ENCODE results near the gene FILIP1L.

Gene FILIP1L

GRCh38 chr3:99859825-99860224, 254.5 kb downstream of the FILIP1L start:
- 0 out of 2 replicates have a peak, but pooled peaks cover 4% of the 10 kb centered on the region for H3K36me3 ChIP-seq (ENCODE audit: low read depth)
- H3K9me3 ChIP-seq (ENCODE audit: severe bottlenecking) = no peaks in the 10 kb centered on the region
- H3K4me3 ChIP-seq (ENCODE audit: severe bottlenecking) = no peak overlapping the region
- H3K27ac ChIP-seq (ENCODE audit: poor library complexity, severe bottlenecking) = peak overlapping the region; percentile 75
- DNase-seq (ENCODE audit: low spot score) = no peak
- TF ChIP-seq, protein P1, sequence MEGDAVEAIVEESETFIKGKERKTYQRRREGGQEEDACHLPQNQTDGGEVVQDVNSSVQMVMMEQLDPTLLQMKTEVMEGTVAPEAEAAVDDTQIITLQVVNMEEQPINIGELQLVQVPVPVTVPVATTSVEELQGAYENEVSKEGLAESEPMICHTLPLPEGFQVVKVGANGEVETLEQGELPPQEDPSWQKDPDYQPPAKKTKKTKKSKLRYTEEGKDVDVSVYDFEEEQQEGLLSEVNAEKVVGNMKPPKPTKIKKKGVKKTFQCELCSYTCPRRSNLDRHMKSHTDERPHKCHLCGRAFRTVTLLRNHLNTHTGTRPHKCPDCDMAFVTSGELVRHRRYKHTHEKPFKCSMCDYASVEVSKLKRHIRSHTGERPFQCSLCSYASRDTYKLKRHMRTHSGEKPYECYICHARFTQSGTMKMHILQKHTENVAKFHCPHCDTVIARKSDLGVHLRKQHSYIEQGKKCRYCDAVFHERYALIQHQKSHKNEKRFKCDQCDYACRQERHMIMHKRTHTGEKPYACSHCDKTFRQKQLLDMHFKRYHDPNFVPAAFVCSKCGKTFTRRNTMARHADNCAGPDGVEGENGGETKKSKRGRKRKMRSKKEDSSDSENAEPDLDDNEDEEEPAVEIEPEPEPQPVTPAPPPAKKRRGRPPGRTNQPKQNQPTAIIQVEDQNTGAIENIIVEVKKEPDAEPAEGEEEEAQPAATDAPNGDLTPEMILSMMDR (IDR thresholded peaks at IDR 0.05; ENCODE audit: poor library complexity, severe bottlenecking) = no peak
- no peaks in the 10 kb centered on the region for H3K27me3 ChIP-seq (ENCODE audit: insufficient read depth, poor library complexity, severe bottlenecking)
- H3K4me1 ChIP-seq (ENCODE audit: insufficient read depth, poor library complexity, severe bottlenecking) = peaks cover 25% of the 10 kb centered on the region
- ATAC-seq (ENCODE audit: low read depth) = peak; percentile 90

- no peaks in the 10 kb centered on the region for H3K9me3 ChIP-seq (ENCODE audit: severe bottlenecking)
- peak overlapping the region; percentile 75 for H3K27ac ChIP-seq (ENCODE audit: poor library complexity, severe bottlenecking)
- H3K36me3 ChIP-seq (ENCODE audit: low read depth) = no peaks in the 10 kb centered on the region
- no peaks in the 10 kb centered on the region for H3K27me3 ChIP-seq (ENCODE audit: insufficient read depth, poor library complexity, severe bottlenecking)
- ATAC-seq (ENCODE audit: low read depth) = no peak
- DNase-seq (ENCODE audit: low spot score) = no peak
- H3K4me3 ChIP-seq (ENCODE audit: severe bottlenecking) = no peak overlapping the region
- peaks cover 24% of the 10 kb centered on the region for H3K4me1 ChIP-seq (ENCODE audit: insufficient read depth, poor library complexity, severe bottlenecking)
- TF ChIP-seq, protein P1 (IDR thresholded peaks at IDR 0.05; ENCODE audit: poor library complexity, severe bottlenecking) = no peak
Observed at GRCh38 chr3:99858469-99858868, 255.8 kb downstream of the FILIP1L start.

GRCh38 chr3:99857278-99857677, 257.0 kb downstream of the FILIP1L start:
- DNase-seq (ENCODE audit: low spot score) (no peak), ATAC-seq (ENCODE audit: low read depth) (no peak)
- H3K27me3 ChIP-seq (ENCODE audit: insufficient read depth, poor library complexity, severe bottlenecking) = no peaks in the 10 kb centered on the region
- H3K9me3 ChIP-seq (ENCODE audit: severe bottlenecking) = no peaks in the 10 kb centered on the region
- H3K4me1 ChIP-seq (ENCODE audit: insufficient read depth, poor library complexity, severe bottlenecking) = peaks cover 24% of the 10 kb centered on the region
- no peak overlapping the region for H3K4me3 ChIP-seq (ENCODE audit: severe bottlenecking)
- no peaks in the 10 kb centered on the region for H3K36me3 ChIP-seq (ENCODE audit: low read depth)
- TF ChIP-seq, protein P1 (IDR thresholded peaks at IDR 0.05; ENCODE audit: poor library complexity, severe bottlenecking) = no peak
- no peak overlapping the region for H3K27ac ChIP-seq (ENCODE audit: poor library complexity, severe bottlenecking)

- no peak overlapping the region for H3K27ac ChIP-seq (ENCODE audit: poor library complexity, severe bottlenecking)
- H3K4me3 ChIP-seq (ENCODE audit: severe bottlenecking) = no peak overlapping the region
- peaks cover 17% of the 10 kb centered on the region for H3K4me1 ChIP-seq (ENCODE audit: insufficient read depth, poor library complexity, severe bottlenecking)
- no peaks in the 10 kb centered on the region for H3K27me3 ChIP-seq (ENCODE audit: insufficient read depth, poor library complexity, severe bottlenecking)
- DNase-seq (ENCODE audit: low spot score) (no peak), ATAC-seq (ENCODE audit: low read depth) (no peak)
- H3K9me3 ChIP-seq (ENCODE audit: severe bottlenecking) = no peaks in the 10 kb centered on the region
- no peaks in the 10 kb centered on the region for H3K36me3 ChIP-seq (ENCODE audit: low read depth)
- TF ChIP-seq, protein P1 (IDR thresholded peaks at IDR 0.05; ENCODE audit: poor library complexity, severe bottlenecking) = no peak
Observed at GRCh38 chr3:99856437-99857220, 257.7 kb downstream of the FILIP1L start.

- no peaks in the 10 kb centered on the region for H3K27me3 ChIP-seq (ENCODE audit: insufficient read depth, poor library complexity, severe bottlenecking)
- DNase-seq (ENCODE audit: low spot score) = no peak
- no peaks in the 10 kb centered on the region for H3K9me3 ChIP-seq (ENCODE audit: severe bottlenecking)
- ATAC-seq (ENCODE audit: low read depth) = no peak
- no peak overlapping the region for H3K27ac ChIP-seq (ENCODE audit: poor library complexity, severe bottlenecking)
- H3K36me3 ChIP-seq (ENCODE audit: low read depth) = no peaks in the 10 kb centered on the region
- TF ChIP-seq, protein P1 (IDR thresholded peaks at IDR 0.05; ENCODE audit: poor library complexity, severe bottlenecking) = no peak
- H3K4me1 ChIP-seq (ENCODE audit: insufficient read depth, poor library complexity, severe bottlenecking) = peaks cover 14% of the 10 kb centered on the region
- H3K4me3 ChIP-seq (ENCODE audit: severe bottlenecking) = no peak overlapping the region
Observed at GRCh38 chr3:99855900-99856299, 258.4 kb downstream of the FILIP1L start.
